ENCODE measurements around the gene CD52. TPM values are rescaled to one million over a fixed set of nuclear protein-coding genes. Genes with fewer than 3 reads are reported as not detected.

The CD52 gene
- total and polyA plus RNA-seq, 2 of the 13 experiments (the other 11 are each of a cell fraction or from before 2014, with no cell fraction given): 0.32 TPM; not detected in 1

GRCh38 chr1:26290882-26291261, 26.9 kb upstream of the CD52 start (continued):
- TF ChIP-seq ZKSCAN5 (CRISPR knock-in tag; IDR thresholded peaks at IDR 0.05) (no peak), THAP9 (CRISPR knock-in tag; IDR thresholded peaks at IDR 0.05; ENCODE audit: borderline replicate concordance) (no peak), TBL1XR1 (IDR thresholded peaks at IDR 0.05; ENCODE audit: borderline replicate concordance, low read length, partially characterized antibody) (no peak), RORA (CRISPR knock-in tag; IDR thresholded peaks at IDR 0.05) (no peak)

GRCh38 chr1:26291433-26291832, 26.3 kb upstream of the CD52 start:
- no peak for FAIRE-seq
- TF ChIP-seq ZNF660 (CRISPR knock-in tag; IDR thresholded peaks at IDR 0.05; ENCODE audit: borderline replicate concordance, low read depth): no peak
- no peak for TF ChIP-seq ZNF230 (CRISPR knock-in tag; IDR thresholded peaks at IDR 0.05)
- no peak for TF ChIP-seq RNF219 (CRISPR knock-in tag; IDR thresholded peaks at IDR 0.05)
- no peak for TF ChIP-seq TCF12 (IDR thresholded peaks at IDR 0.05)
- no peak for TF ChIP-seq TCF12 (CRISPR knock-in tag; IDR thresholded peaks at IDR 0.05)
- TF ChIP-seq ARID3A (IDR thresholded peaks at IDR 0.05; ENCODE audit: low read depth, low read length): no peak
- TF ChIP-seq ZNF670 (CRISPR knock-in tag; IDR thresholded peaks at IDR 0.05; ENCODE audit: borderline replicate concordance): no peak
- TF ChIP-seq FOXA1 (IDR thresholded peaks at IDR 0.05): no peak
- no peak for TF ChIP-seq FOXA1 (CRISPR knock-in tag; IDR thresholded peaks at IDR 0.05)
- no peak for TF ChIP-seq ZKSCAN1 (IDR thresholded peaks at IDR 0.05; ENCODE audit: low read length)
- TF ChIP-seq ZBTB3 (CRISPR knock-in tag; IDR thresholded peaks at IDR 0.05; ENCODE audit: borderline replicate concordance, low read depth): no peak
- no peak for TF ChIP-seq BRCA1 (CRISPR knock-in tag; IDR thresholded peaks at IDR 0.05)
- no peak for TF ChIP-seq PREB (CRISPR knock-in tag; IDR thresholded peaks at IDR 0.05)

More at GRCh38 chr1:26291433-26291832, 26.3 kb upstream of the CD52 start:
- Histone ChIP-seq H3K79me2 (ENCODE audit: insufficient read depth, low read length) (no peaks in the 10 kb centered on the region), H4K20me1 (ENCODE audit: insufficient read depth, low read length) (no peaks in the 10 kb centered on the region), H2AFZ (ENCODE audit: low read length) (no peak overlapping the region), H3K9me3 (ENCODE audit: low read length) (no peaks in the 10 kb centered on the region), H3K36me3 (replicated peaks in 1 of 2; ENCODE audit: control insufficient read depth in 1 of 2, insufficient read depth in 2 of 2, low read length in 2 of 2) (peaks cover 0 to 1% of the 10 kb centered on the region in 2 experiments; a peak in 1 of 5 replicates), H3K4me1 (ENCODE audit: insufficient read depth, low read length) (no peaks in the 10 kb centered on the region), H3K4me2 (ENCODE audit: low read depth, low read length) (no peak overlapping the region), H3K27me3 (ENCODE audit: control insufficient read depth in 1 of 2, insufficient read depth in 2 of 2, low read length in 2 of 2) (no peaks in the 10 kb centered on the region), H3K27ac (ENCODE audit: extremely low read length, insufficient read depth, low read length) (no peak overlapping the region), H3K9ac (ENCODE audit: insufficient read depth, low read depth, low read length) (no peak overlapping the region), H3K4me3 (replicated peaks in 1 of 3; ENCODE audit: insufficient read depth in 1 of 3, low read depth in 2 of 3, low read length in 3 of 3) (no peak overlapping the region)
- ChIA-PET CTCF (ENCODE audit: low intra/inter-chr PET ratio, low total read pairs) (no interaction called here), POLR2A (no interaction called here)
- no CpG with 5 or more reads among the region's 3 CpGs for WGBS (ENCODE audit: low lambda C conversion rate)
- in situ Hi-C loops (cut with HindIII; ENCODE audit: extremely low pct_ligation_motif_present, low pct_unique_long_range_greater_than_20kb) (no loop called here), intact Hi-C loops (cut with micrococcal nuclease; ENCODE audit: unreplicated experiment) (no loop called here)
- ATAC-seq (no peak), DNase-seq (ENCODE audit: low spot score) (no peak)
- no TSS peak for BruUV-seq (replicated peaks)

All from HepG2 (cell line).